OCI-LY3 (cell line): Measurements from ENCODE around the gene DPF3.

Experiments used
- CTCF ChIP-seq: fragments of 200-600, 300-600 bp; sonication (generic); IDR thresholded peaks from 2 replicates; pipeline ENCODE4 v1.5.1; 2014; ENCODE audit warnings: antibody characterized with exemption, low read length, low read depth
- EZH2phosphoT487 ChIP-seq: fragments of 200-600 bp; shearing (Covaris generic); IDR thresholded peaks from 2 replicates; pipeline ENCODE4 v1.6.1; 2018; ENCODE audit warnings: antibody characterized with exemption, mixed run types, low read depth

- no peak for TF ChIP-seq CTCF
- TF ChIP-seq EZH2phosphoT487 = no peak
These were observed 119.8 kb downstream of the DPF3 start for GRCh38 chr14:72774141-72774540.
